ENCODE results near the gene DPYD. TPM values are rescaled to one million over a fixed set of nuclear protein-coding genes. Genes with fewer than 3 reads are reported as not detected.

Gene DPYD
- total RNA-seq, 1 experiment from 2014 or later = 0.46 TPM

DNA sequence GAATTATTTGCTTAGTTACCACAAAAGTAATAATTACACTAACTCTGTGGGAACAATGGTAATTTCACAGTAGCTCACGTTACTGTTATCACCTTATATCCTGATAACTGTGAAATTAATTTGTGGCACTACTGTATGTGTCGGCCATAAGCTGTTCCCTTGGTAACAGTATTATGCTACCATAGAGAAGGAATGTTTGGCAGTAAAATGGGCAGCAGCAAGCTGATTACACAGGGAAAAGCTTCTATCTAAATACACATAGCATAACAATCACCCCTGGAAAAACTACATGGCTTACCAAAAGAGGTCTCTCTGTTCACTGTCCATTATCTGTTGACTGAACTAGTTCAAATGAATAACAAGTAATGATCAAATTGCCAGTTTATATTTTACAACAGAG is 124.1 kb downstream of the DPYD start:
- Mint-ChIP-seq H3K27me3 (ENCODE audit: low read depth) (peaks cover 8% of the 10 kb centered on the region), H3K4me3 (no peak overlapping the region), H3K9me3 (no peaks in the 10 kb centered on the region), H3K36me3 (no peaks in the 10 kb centered on the region), H3K27ac (no peak overlapping the region), H3K4me1 (peaks cover 4% of the 10 kb centered on the region; the same call in 1 of the 2 replicates)
- no peak for ATAC-seq
- POLR2A ChIA-PET = no interaction called here
- DNase-seq (ENCODE audit: low spot score) = no peak
- TF ChIP-seq, protein P1, sequence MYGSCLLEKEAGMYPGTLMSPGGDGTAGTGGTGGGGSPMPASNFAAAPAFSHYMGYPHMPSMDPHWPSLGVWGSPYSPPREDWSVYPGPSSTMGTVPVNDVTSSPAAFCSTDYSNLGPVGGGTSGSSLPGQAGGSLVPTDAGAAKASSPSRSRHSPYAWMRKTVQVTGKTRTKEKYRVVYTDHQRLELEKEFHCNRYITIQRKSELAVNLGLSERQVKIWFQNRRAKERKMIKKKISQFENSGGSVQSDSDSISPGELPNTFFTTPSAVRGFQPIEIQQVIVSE (CRISPR knock-in tag; IDR thresholded peaks at IDR 0.05; ENCODE audit: borderline replicate concordance) = no peak
- TF ChIP-seq, protein P2, sequence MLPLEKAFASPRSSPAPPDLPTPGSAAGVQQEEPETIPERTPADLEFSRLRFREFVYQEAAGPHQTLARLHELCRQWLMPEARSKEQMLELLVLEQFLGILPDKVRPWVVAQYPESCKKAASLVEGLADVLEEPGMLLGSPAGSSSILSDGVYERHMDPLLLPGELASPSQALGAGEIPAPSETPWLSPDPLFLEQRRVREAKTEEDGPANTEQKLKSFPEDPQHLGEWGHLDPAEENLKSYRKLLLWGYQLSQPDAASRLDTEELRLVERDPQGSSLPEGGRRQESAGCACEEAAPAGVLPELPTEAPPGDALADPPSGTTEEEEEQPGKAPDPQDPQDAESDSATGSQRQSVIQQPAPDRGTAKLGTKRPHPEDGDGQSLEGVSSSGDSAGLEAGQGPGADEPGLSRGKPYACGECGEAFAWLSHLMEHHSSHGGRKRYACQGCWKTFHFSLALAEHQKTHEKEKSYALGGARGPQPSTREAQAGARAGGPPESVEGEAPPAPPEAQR (CRISPR knock-in tag; IDR thresholded peaks at IDR 0.05) = no peak
- TF ChIP-seq JUN (CRISPR knock-in tag; IDR thresholded peaks at IDR 0.05) (no peak), FOXK1 (CRISPR knock-in tag; IDR thresholded peaks at IDR 0.05) (no peak)
- CTCF ChIA-PET = no interaction called here

DNA sequence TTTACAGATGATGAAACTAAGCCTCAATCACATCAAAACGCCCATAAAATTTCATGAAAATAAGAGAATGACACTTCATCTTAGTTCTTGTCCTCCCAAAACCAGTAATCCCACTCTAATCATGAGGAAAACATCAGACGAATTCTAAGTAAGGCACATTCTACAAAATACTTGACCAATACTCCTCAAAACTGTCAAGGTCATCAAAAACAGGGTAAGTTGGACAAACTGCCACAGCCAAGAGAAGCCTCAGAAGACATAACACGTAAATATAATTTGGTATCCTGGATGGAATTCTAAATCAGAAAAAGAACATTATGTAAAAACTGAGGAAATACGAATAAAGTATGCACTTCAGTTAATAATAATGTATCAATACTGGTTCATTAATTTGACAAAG is 128.2 kb downstream of the DPYD start:
- ChIA-PET POLR2A (no interaction called here), CTCF (no interaction called here)
- H3K36me3 Mint-ChIP-seq = no peaks in the 10 kb centered on the region
- no peaks in the 10 kb centered on the region for H3K9me3 Mint-ChIP-seq
- TF ChIP-seq TP53 (CRISPR knock-in tag; IDR thresholded peaks at IDR 0.05) (no peak), ZNF671 (CRISPR knock-in tag; IDR thresholded peaks at IDR 0.05) (no peak)
- TF ChIP-seq, protein P3, sequence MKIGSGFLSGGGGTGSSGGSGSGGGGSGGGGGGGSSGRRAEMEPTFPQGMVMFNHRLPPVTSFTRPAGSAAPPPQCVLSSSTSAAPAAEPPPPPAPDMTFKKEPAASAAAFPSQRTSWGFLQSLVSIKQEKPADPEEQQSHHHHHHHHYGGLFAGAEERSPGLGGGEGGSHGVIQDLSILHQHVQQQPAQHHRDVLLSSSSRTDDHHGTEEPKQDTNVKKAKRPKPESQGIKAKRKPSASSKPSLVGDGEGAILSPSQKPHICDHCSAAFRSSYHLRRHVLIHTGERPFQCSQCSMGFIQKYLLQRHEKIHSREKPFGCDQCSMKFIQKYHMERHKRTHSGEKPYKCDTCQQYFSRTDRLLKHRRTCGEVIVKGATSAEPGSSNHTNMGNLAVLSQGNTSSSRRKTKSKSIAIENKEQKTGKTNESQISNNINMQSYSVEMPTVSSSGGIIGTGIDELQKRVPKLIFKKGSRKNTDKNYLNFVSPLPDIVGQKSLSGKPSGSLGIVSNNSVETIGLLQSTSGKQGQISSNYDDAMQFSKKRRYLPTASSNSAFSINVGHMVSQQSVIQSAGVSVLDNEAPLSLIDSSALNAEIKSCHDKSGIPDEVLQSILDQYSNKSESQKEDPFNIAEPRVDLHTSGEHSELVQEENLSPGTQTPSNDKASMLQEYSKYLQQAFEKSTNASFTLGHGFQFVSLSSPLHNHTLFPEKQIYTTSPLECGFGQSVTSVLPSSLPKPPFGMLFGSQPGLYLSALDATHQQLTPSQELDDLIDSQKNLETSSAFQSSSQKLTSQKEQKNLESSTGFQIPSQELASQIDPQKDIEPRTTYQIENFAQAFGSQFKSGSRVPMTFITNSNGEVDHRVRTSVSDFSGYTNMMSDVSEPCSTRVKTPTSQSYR (CRISPR knock-in tag; IDR thresholded peaks at IDR 0.05) = no peak
- DNase-seq (ENCODE audit: low spot score) (no peak), ATAC-seq (no peak)
- H3K4me3 Mint-ChIP-seq = no peak overlapping the region
- peaks cover 2% of the 10 kb centered on the region; the same call in 1 of the 2 replicates for H3K27me3 Mint-ChIP-seq (ENCODE audit: low read depth)
- no peak overlapping the region for H3K27ac Mint-ChIP-seq
- no peaks in the 10 kb centered on the region for H3K4me1 Mint-ChIP-seq

DNA sequence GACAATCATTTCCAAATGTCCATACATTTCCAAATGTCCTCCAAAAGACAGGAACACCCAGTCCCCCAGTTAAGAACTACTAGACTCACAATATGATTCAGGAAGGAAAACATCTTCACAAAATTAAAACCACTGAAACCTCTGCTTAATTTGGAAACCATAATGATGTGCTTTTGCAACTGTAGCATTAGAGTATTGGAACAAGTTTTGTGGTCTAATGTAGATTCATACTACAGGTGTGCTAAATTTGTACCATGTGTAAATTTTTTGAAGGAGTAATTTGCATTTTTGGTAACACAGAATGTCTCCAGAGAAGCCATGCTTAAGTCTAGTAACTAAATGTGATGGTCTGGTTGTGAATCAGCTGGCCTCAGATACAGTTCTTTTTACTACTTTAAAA is 129.6 kb downstream of the DPYD start:
- CTCF ChIA-PET = no interaction called here
- no peak for DNase-seq (ENCODE audit: low spot score)
- Mint-ChIP-seq H3K27me3 (ENCODE audit: low read depth) (peaks cover 2% of the 10 kb centered on the region; the same call in 1 of the 2 replicates), H3K27ac (no peak overlapping the region), H3K4me1 (no peaks in the 10 kb centered on the region), H3K4me3 (no peak overlapping the region), H3K36me3 (no peaks in the 10 kb centered on the region), H3K9me3 (no peaks in the 10 kb centered on the region)
- POLR2A ChIA-PET = no interaction called here
- TF ChIP-seq ZNF232 (CRISPR knock-in tag; IDR thresholded peaks at IDR 0.05) (no peak), ZBTB21 (CRISPR knock-in tag; IDR thresholded peaks at IDR 0.05; ENCODE audit: borderline replicate concordance) (no peak), NFE2L1 (CRISPR knock-in tag; IDR thresholded peaks at IDR 0.05) (no peak), RELA (CRISPR knock-in tag; IDR thresholded peaks at IDR 0.05; ENCODE audit: borderline replicate concordance) (no peak), ZNF671 (CRISPR knock-in tag; IDR thresholded peaks at IDR 0.05) (no peak), CREB1 (CRISPR knock-in tag; IDR thresholded peaks at IDR 0.05) (no peak), ATF1 (CRISPR knock-in tag; IDR thresholded peaks at IDR 0.05) (no peak)
- TF ChIP-seq, protein P3 (CRISPR knock-in tag; IDR thresholded peaks at IDR 0.05) = no peak
- TF ChIP-seq, protein P4, sequence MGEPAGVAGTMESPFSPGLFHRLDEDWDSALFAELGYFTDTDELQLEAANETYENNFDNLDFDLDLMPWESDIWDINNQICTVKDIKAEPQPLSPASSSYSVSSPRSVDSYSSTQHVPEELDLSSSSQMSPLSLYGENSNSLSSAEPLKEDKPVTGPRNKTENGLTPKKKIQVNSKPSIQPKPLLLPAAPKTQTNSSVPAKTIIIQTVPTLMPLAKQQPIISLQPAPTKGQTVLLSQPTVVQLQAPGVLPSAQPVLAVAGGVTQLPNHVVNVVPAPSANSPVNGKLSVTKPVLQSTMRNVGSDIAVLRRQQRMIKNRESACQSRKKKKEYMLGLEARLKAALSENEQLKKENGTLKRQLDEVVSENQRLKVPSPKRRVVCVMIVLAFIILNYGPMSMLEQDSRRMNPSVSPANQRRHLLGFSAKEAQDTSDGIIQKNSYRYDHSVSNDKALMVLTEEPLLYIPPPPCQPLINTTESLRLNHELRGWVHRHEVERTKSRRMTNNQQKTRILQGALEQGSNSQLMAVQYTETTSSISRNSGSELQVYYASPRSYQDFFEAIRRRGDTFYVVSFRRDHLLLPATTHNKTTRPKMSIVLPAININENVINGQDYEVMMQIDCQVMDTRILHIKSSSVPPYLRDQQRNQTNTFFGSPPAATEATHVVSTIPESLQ (CRISPR knock-in tag; IDR thresholded peaks at IDR 0.05) = no peak
- TF ChIP-seq, protein P5, sequence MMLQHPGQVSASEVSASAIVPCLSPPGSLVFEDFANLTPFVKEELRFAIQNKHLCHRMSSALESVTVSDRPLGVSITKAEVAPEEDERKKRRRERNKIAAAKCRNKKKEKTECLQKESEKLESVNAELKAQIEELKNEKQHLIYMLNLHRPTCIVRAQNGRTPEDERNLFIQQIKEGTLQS (CRISPR knock-in tag; conservative IDR thresholded peaks at IDR 0.05) = no peak
- TF ChIP-seq, protein P6, sequence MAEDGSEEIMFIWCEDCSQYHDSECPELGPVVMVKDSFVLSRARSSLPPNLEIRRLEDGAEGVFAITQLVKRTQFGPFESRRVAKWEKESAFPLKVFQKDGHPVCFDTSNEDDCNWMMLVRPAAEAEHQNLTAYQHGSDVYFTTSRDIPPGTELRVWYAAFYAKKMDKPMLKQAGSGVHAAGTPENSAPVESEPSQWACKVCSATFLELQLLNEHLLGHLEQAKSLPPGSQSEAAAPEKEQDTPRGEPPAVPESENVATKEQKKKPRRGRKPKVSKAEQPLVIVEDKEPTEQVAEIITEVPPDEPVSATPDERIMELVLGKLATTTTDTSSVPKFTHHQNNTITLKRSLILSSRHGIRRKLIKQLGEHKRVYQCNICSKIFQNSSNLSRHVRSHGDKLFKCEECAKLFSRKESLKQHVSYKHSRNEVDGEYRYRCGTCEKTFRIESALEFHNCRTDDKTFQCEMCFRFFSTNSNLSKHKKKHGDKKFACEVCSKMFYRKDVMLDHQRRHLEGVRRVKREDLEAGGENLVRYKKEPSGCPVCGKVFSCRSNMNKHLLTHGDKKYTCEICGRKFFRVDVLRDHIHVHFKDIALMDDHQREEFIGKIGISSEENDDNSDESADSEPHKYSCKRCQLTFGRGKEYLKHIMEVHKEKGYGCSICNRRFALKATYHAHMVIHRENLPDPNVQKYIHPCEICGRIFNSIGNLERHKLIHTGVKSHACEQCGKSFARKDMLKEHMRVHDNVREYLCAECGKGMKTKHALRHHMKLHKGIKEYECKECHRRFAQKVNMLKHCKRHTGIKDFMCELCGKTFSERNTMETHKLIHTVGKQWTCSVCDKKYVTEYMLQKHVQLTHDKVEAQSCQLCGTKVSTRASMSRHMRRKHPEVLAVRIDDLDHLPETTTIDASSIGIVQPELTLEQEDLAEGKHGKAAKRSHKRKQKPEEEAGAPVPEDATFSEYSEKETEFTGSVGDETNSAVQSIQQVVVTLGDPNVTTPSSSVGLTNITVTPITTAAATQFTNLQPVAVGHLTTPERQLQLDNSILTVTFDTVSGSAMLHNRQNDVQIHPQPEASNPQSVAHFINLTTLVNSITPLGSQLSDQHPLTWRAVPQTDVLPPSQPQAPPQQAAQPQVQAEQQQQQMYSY (CRISPR knock-in tag; IDR thresholded peaks at IDR 0.05) = no peak
- no peak for ATAC-seq

Measured in WTC11 (cell line).